HepG2 (cell line): ENCODE data around the gene ANGPTL2. TPM values are rescaled to one million over a fixed set of nuclear protein-coding genes. Genes with fewer than 3 reads are reported as not detected.

ENCODE experiments used
- FOSL1 ChIP-seq: sonication (generic); formaldehyde crosslinking; IDR thresholded peaks from 2 replicates; pipeline ENCODE4 v1.9.0; 2021; ENCODE audit warnings: missing genetic modification reagents, borderline replicate concordance
- FOXA3 ChIP-seq: IDR thresholded peaks from 2 replicates; pipeline ENCODE4 v1.6.1; 2016; ENCODE audit warnings: missing genetic modification reagents, missing compliant biosample characterization
- HIC2 ChIP-seq: sonication (generic); formaldehyde crosslinking; IDR thresholded peaks from 2 replicates; pipeline ENCODE4 v1.9.0; 2022; ENCODE audit warnings: low read depth, missing genetic modification reagents
- HNRNPUL1 ChIP-seq: fragments of 200-400 bp; formaldehyde crosslinking; IDR thresholded peaks from 2 replicates; pipeline ENCODE4 v1.6.1; 2017; ENCODE audit warnings: low read depth, mild to moderate bottlenecking, low read length, moderate library complexity
- LCORL ChIP-seq, 2 experiments: fragments of 450-650 bp in 1 of 2; sonication (generic) in 1 of 2; formaldehyde crosslinking in 1 of 2; IDR thresholded peaks; 2 replicates each; pipeline versions ENCODE4 v1.5.0 to v1.6.1; 2017 to 2020; ENCODE audit warnings: antibody characterized with exemption in 1 of 2, missing genetic modification reagents in 1 of 2
- MIER3 ChIP-seq: IDR thresholded peaks from 2 replicates; pipeline ENCODE4 v1.6.1; 2016; ENCODE audit warnings: missing compliant biosample characterization, borderline replicate concordance
- PAF1 ChIP-seq: IDR thresholded peaks from 2 replicates; pipeline ENCODE4 v1.6.1; 2016; ENCODE audit warnings: missing genetic modification reagents, missing compliant biosample characterization
- RFX1 ChIP-seq: fragments of 450-650 bp; IDR thresholded peaks from 2 replicates; pipeline ENCODE4 v1.6.1; 2017
- SNRNP70 ChIP-seq: fragments of 200-400 bp; formaldehyde crosslinking; IDR thresholded peaks from 2 replicates; pipeline ENCODE4 v1.6.1; 2017; ENCODE audit warnings: mild to moderate bottlenecking, low read depth, low read length, moderate library complexity
- TAF15 ChIP-seq: fragments of 200-400 bp; formaldehyde crosslinking; IDR thresholded peaks from one replicate; pipeline ENCODE4 v1.6.1; 2018; ENCODE audit warnings: mild to moderate bottlenecking, low read depth, low read length; ENCODE audit not compliant: poor library complexity, severe bottlenecking
- ZFYVE20 ChIP-seq: sonication (generic); formaldehyde crosslinking; IDR thresholded peaks from 2 replicates; pipeline ENCODE4 v1.8.0; 2023; ENCODE audit warnings: low read depth, mild to moderate bottlenecking, moderate library complexity, missing genetic modification reagents, borderline replicate concordance
- ZNF414 ChIP-seq: sonication (generic); formaldehyde crosslinking; IDR thresholded peaks from 2 replicates; pipeline ENCODE4 v1.5.0; 2020; ENCODE audit warnings: missing genetic modification reagents
- ZNF484 ChIP-seq: sonication (generic); formaldehyde crosslinking; IDR thresholded peaks from 2 replicates; pipeline ENCODE4 v1.5.1; 2020; ENCODE audit warnings: mild to moderate bottlenecking, low read depth, missing genetic modification reagents, borderline replicate concordance
- ZNF550 ChIP-seq: sonication (generic); formaldehyde crosslinking; IDR thresholded peaks from 2 replicates; pipeline ENCODE4 v1.4.0; 2020; ENCODE audit warnings: mild to moderate bottlenecking, missing genetic modification reagents, borderline replicate concordance
- ZNF577 ChIP-seq: sonication (generic); formaldehyde crosslinking; IDR thresholded peaks from 2 replicates; pipeline ENCODE4 v1.4.0; 2020; ENCODE audit warnings: mild to moderate bottlenecking, low read depth, missing genetic modification reagents, borderline replicate concordance
- ZNF839 ChIP-seq: sonication (generic); formaldehyde crosslinking; IDR thresholded peaks from 2 replicates; pipeline ENCODE4 v1.4.0; 2020; ENCODE audit warnings: missing genetic modification reagents, mild to moderate bottlenecking, borderline replicate concordance
- polyA plus RNA-seq, 8 experiments: library from polyadenylated mRNA; depleted of rRNA in 3 of 8; stranded (reverse) in 7 of 8; unstranded in 1 of 8; fragments of >200 nt; fragmentation: Illumina TruSeq in 4 of 8; extraction: Trizol in 4 of 8; gene quantifications; 2 replicates each; pipeline versions ENCODE4 v1.2.1 to v1.2.3, GENCODE V29; 2011 to 2016; ENCODE audit warnings: low read depth in 4 of 8, missing spikeins in 1 of 8, mixed read lengths in 1 of 8; ENCODE audit not compliant: insufficient read depth in 1 of 8
- total RNA-seq, 5 experiments: library from RNA; depleted of rRNA; stranded (reverse); fragments of >200 nt; fragmentation: Illumina TruSeq; extraction: Trizol; gene quantifications; 2 replicates each; pipeline ENCODE4 v1.2.3, GENCODE V29; 2016; ENCODE audit warnings: low read depth in 1 of 5
- TF ChIP-seq, protein P1 (sequence below), 2 experiments: IDR thresholded peaks; 2 replicates each; pipeline ENCODE4 v1.6.1; 2011 to 2012; ENCODE audit warnings: low read length in 2 of 2, borderline replicate concordance in 1 of 2, low read depth in 1 of 2, mild to moderate bottlenecking in 1 of 2, moderate library complexity in 1 of 2
- TF ChIP-seq, protein P2 (sequence below): sonication (generic); formaldehyde crosslinking; IDR thresholded peaks from 2 replicates; pipeline ENCODE4 v1.8.0; 2022; ENCODE audit warnings: mild to moderate bottlenecking, missing genetic modification reagents
- TF ChIP-seq, protein P3 (sequence below): IDR thresholded peaks from 2 replicates; pipeline ENCODE4 v1.6.1; 2016; ENCODE audit warnings: missing compliant biosample characterization, missing genetic modification reagents, borderline replicate concordance

ANGPTL2 gene
- total and polyA plus RNA-seq, 2 of the 13 experiments (the other 11 are each of a cell fraction or from before 2014, with no cell fraction given), result 0.91 to 21.0 TPM

- TF ChIP-seq, protein P1, sequence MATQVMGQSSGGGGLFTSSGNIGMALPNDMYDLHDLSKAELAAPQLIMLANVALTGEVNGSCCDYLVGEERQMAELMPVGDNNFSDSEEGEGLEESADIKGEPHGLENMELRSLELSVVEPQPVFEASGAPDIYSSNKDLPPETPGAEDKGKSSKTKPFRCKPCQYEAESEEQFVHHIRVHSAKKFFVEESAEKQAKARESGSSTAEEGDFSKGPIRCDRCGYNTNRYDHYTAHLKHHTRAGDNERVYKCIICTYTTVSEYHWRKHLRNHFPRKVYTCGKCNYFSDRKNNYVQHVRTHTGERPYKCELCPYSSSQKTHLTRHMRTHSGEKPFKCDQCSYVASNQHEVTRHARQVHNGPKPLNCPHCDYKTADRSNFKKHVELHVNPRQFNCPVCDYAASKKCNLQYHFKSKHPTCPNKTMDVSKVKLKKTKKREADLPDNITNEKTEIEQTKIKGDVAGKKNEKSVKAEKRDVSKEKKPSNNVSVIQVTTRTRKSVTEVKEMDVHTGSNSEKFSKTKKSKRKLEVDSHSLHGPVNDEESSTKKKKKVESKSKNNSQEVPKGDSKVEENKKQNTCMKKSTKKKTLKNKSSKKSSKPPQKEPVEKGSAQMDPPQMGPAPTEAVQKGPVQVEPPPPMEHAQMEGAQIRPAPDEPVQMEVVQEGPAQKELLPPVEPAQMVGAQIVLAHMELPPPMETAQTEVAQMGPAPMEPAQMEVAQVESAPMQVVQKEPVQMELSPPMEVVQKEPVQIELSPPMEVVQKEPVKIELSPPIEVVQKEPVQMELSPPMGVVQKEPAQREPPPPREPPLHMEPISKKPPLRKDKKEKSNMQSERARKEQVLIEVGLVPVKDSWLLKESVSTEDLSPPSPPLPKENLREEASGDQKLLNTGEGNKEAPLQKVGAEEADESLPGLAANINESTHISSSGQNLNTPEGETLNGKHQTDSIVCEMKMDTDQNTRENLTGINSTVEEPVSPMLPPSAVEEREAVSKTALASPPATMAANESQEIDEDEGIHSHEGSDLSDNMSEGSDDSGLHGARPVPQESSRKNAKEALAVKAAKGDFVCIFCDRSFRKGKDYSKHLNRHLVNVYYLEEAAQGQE (IDR thresholded peaks at IDR 0.05; ENCODE audit: borderline replicate concordance in 1 of 2, low read depth in 1 of 2, low read length in 2 of 2), result peak in 1 of 2 experiments; percentile 21; a peak in 1 of 4 replicates
- TF ChIP-seq ZNF414 (CRISPR knock-in tag) (peak; percentile 90; the same call in 1 of the 2 replicates), LCORL (IDR thresholded peaks at IDR 0.05) (no peak), LCORL (CRISPR knock-in tag; IDR thresholded peaks at IDR 0.05) (peak; percentile 79), FOSL1 (CRISPR knock-in tag) (peak; percentile 55; the same call in 1 of the 2 replicates), HNRNPUL1 (no peak), ZNF484 (CRISPR knock-in tag) (peak; percentile 94; the same call in 1 of the 2 replicates), ZNF839 (peak; percentile 78; the same call in 1 of the 2 replicates), ZFYVE20 (CRISPR knock-in tag) (peak; percentile 88), MIER3 (CRISPR knock-in tag) (peak; percentile 98), ZNF550 (no peak), HIC2 (CRISPR knock-in tag) (peak; percentile 82; the same call in 1 of the 2 replicates), PAF1 (CRISPR knock-in tag) (no peak), TAF15 (no peak), FOXA3 (CRISPR knock-in tag) (peak; percentile 85), SNRNP70 (no peak), RFX1 (no peak), ZNF577 (CRISPR knock-in tag) (no peak)
- TF ChIP-seq, protein P2, sequence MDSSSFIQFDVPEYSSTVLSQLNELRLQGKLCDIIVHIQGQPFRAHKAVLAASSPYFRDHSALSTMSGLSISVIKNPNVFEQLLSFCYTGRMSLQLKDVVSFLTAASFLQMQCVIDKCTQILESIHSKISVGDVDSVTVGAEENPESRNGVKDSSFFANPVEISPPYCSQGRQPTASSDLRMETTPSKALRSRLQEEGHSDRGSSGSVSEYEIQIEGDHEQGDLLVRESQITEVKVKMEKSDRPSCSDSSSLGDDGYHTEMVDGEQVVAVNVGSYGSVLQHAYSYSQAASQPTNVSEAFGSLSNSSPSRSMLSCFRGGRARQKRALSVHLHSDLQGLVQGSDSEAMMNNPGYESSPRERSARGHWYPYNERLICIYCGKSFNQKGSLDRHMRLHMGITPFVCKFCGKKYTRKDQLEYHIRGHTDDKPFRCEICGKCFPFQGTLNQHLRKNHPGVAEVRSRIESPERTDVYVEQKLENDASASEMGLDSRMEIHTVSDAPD (CRISPR knock-in tag), result peak; percentile 81
- TF ChIP-seq, protein P3, sequence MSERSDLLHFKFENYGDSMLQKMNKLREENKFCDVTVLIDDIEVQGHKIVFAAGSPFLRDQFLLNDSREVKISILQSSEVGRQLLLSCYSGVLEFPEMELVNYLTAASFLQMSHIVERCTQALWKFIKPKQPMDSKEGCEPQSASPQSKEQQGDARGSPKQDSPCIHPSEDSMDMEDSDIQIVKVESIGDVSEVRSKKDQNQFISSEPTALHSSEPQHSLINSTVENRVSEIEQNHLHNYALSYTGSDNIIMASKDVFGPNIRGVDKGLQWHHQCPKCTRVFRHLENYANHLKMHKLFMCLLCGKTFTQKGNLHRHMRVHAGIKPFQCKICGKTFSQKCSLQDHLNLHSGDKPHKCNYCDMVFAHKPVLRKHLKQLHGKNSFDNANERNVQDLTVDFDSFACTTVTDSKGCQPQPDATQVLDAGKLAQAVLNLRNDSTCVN, result peak; percentile 97
Observed at GRCh38 chr9:127159325-127159801, 36.9 kb upstream of the ANGPTL2 start (continued).
